Activated CD8-positive, alpha-beta T cell treated with anti-CD3 and anti-CD28 coated beads, Interleukin-2, amount 10 ng/mL, durations not matched to agents 7 days and 5 days (primary cell): ENCODE data around the gene NAGA. TPM values are rescaled to one million over a fixed set of nuclear protein-coding genes. Genes with fewer than 3 reads are reported as not detected.
A peak's percentile ranks its signal among the peaks of the same experiment; 100 is the strongest.

ENCODE experiments used
- ATAC-seq: fragments of 150-1000 bp; cut with Tn5 transposase; one replicate; pipeline ENCODE4 v1.10.0; 2021; ENCODE audit warnings: moderate library complexity
- CTCF ChIA-PET: fragments of 350-600 bp; sonication (Branson Sonifier 250); formaldehyde crosslinking; loops from one replicate; lab custom pipeline; 2021; ENCODE audit warnings: antibody characterized with exemption; lab: Charles Lee
- POLR2A ChIA-PET: fragments of 350-600 bp; sonication (Branson Sonifier 250); formaldehyde crosslinking; loops from one replicate; lab custom pipeline; 2021; ENCODE audit warnings: antibody characterized with exemption; lab: Charles Lee
- DNase-seq: peaks from one replicate; pipeline ENCODE4 v3.0.0-alpha.2; 2020
- H3K27ac Mint-ChIP-seq: one replicate; pipeline ENCODE4 v1.8.0; 2021; ENCODE audit warnings: mild to moderate bottlenecking, mixed read lengths
- H3K27me3 Mint-ChIP-seq: one replicate; pipeline ENCODE4 v1.8.0; 2021; ENCODE audit warnings: low read depth, mixed read lengths
- H3K36me3 Mint-ChIP-seq: one replicate; pipeline ENCODE4 v1.8.0; 2021; ENCODE audit warnings: low read depth, mixed read lengths
- H3K4me1 Mint-ChIP-seq: one replicate; pipeline ENCODE4 v1.8.0; 2021; ENCODE audit warnings: low read depth, mixed read lengths
- H3K4me3 Mint-ChIP-seq: one replicate; pipeline ENCODE4 v1.8.0; 2021; ENCODE audit warnings: mild to moderate bottlenecking, mixed read lengths
- H3K9me3 Mint-ChIP-seq: one replicate; pipeline ENCODE4 v1.8.0; 2022; ENCODE audit warnings: mixed read lengths; ENCODE audit not compliant: insufficient read depth
- total RNA-seq, 2 experiments: library from RNA; stranded (reverse); gene quantifications; one replicate each; pipeline ENCODE4 v1.2.3, GENCODE V29; 2021

The NAGA gene
- total RNA-seq, 2 experiments from 2014 or later = 17.1 to 18.1 TPM

GRCh38 chr22:42033263-42034181 lies 37.1 kb downstream of the NAGA start:
- Mint-ChIP-seq H3K4me1 (peaks cover 19% of the 10 kb centered on the region), H3K27me3 (peaks cover 9% of the 10 kb centered on the region), H3K36me3 (peaks cover 11% of the 10 kb centered on the region), H3K27ac (no peak overlapping the region), H3K4me3 (no peak overlapping the region), H3K9me3 (peaks cover 9% of the 10 kb centered on the region)
- CTCF ChIA-PET = interaction anchor here (1.2 to 1.4 kb wide), 2 partner anchors 17 to 402 kb away, joined by 3 to 4 read pairs; no protein-coding TSS in a partner anchor
- ATAC-seq = no peak
- POLR2A ChIA-PET = interaction anchor here (1.1 kb wide), 1 partner anchor 56 kb away, joined by 3 read pairs; no protein-coding TSS in a partner anchor
- no peak for DNase-seq

GRCh38 chr22:42026705-42027104 lies 43.9 kb downstream of the NAGA start:
- no peak for ATAC-seq
- CTCF ChIA-PET = interaction anchor here (1.0 kb wide), 1 partner anchor 11 kb away, joined by 3 read pairs; no protein-coding TSS in a partner anchor

DNA sequence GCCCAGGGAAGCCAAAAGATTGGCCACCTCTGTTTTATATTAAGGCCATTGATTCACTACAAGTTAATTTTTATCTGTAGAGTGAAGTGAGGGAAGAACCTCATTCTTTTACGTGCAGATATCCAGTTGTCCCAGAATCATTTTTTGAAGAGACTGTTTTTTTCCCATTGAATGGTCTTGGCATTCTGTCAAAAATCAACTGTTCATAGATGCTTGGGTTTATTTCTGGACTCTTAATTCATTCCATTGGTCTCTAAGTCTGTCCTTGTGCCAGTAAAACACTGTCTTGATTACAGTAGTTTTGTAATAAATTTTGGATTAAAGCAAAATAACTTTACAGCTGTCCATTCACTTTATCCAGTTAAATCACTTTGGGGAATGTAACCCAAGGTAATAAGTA lies 45.2 kb downstream of the NAGA start:
- CTCF ChIA-PET = interaction anchor here (0.7 to 1.6 kb wide), 3 partner anchors 9 to 89 kb away, joined by 3 to 6 read pairs (median 3); no protein-coding TSS in a partner anchor

More at GRCh38 chr22:42026705-42027104, 43.9 kb downstream of the NAGA start:
- H3K27me3 Mint-ChIP-seq = no peaks in the 10 kb centered on the region
- H3K4me3 Mint-ChIP-seq = no peak overlapping the region
- POLR2A ChIA-PET = interaction anchor here (1.5 kb wide), 1 partner anchor 63 kb away, joined by 4 read pairs; the partner anchor contains the start of gene NDUFA6
- H3K27ac Mint-ChIP-seq = no peak overlapping the region
- DNase-seq = no peak
- peaks cover 30% of the 10 kb centered on the region for H3K4me1 Mint-ChIP-seq
- H3K36me3 Mint-ChIP-seq = peaks cover 5% of the 10 kb centered on the region
- no peaks in the 10 kb centered on the region for H3K9me3 Mint-ChIP-seq

GRCh38 chr22:42022162-42022847 lies 48.3 kb downstream of the NAGA start:
- H3K27ac Mint-ChIP-seq = peak overlapping the region; percentile 67
- ATAC-seq = peak; percentile 44
- CTCF ChIA-PET = interaction anchor here (0.9 kb wide), 1 partner anchor 10 kb away, joined by 3 read pairs; no protein-coding TSS in a partner anchor

More for the DNA sequence above, 45.2 kb downstream of the NAGA start:
- H3K36me3 Mint-ChIP-seq = peaks cover 5% of the 10 kb centered on the region
- DNase-seq (no peak), ATAC-seq (no peak)
- POLR2A ChIA-PET = interaction anchor here (1.5 kb wide), 1 partner anchor 65 kb away, joined by 4 read pairs; the partner anchor contains the start of gene NDUFA6
- no peak overlapping the region for H3K4me3 Mint-ChIP-seq
- H3K9me3 Mint-ChIP-seq = no peaks in the 10 kb centered on the region
- H3K27me3 Mint-ChIP-seq = no peaks in the 10 kb centered on the region
- no peak overlapping the region for H3K27ac Mint-ChIP-seq
- peaks cover 17% of the 10 kb centered on the region for H3K4me1 Mint-ChIP-seq

DNA sequence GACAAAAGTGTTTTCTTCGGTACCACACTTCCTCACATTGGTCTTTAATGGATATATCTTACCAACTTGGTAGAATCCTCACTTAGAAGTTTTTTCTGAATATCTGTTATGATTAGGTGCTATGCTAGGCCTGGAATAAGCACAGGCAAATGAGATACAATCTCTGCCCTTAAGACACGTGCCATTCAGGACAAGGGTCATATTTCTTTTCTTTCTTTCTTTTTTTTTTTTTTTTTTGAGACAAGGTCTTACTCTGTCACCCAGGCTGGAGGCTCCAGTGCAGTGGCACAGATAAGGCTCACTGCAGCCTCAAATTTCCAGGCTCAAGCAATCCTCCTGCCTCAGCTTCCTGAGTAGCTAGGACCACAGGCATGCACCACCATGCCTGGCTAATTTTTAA lies 49.0 kb downstream of the NAGA start:
- ChIA-PET CTCF (interaction anchor here (0.9 kb wide), 1 partner anchor 9 kb away, joined by 3 read pairs; no protein-coding TSS in a partner anchor), POLR2A (no interaction called here)
- DNase-seq = no peak
- Mint-ChIP-seq H3K36me3 (peaks cover 5% of the 10 kb centered on the region), H3K9me3 (no peaks in the 10 kb centered on the region), H3K27me3 (peaks cover 17% of the 10 kb centered on the region), H3K4me3 (no peak overlapping the region), H3K27ac (no peak overlapping the region), H3K4me1 (peaks cover 15% of the 10 kb centered on the region)
- no peak for ATAC-seq

More at GRCh38 chr22:42022162-42022847, 48.3 kb downstream of the NAGA start:
- no peak overlapping the region for H3K4me3 Mint-ChIP-seq
- H3K9me3 Mint-ChIP-seq = no peaks in the 10 kb centered on the region
- POLR2A ChIA-PET = no interaction called here
- H3K4me1 Mint-ChIP-seq = peaks cover 15% of the 10 kb centered on the region
- no peak for DNase-seq
- H3K36me3 Mint-ChIP-seq = peaks cover 5% of the 10 kb centered on the region
- H3K27me3 Mint-ChIP-seq = peaks cover 11% of the 10 kb centered on the region

GRCh38 chr22:42018224-42018623 lies 52.4 kb downstream of the NAGA start:
- Mint-ChIP-seq H3K27me3 (peaks cover 25% of the 10 kb centered on the region), H3K9me3 (no peaks in the 10 kb centered on the region), H3K27ac (no peak overlapping the region), H3K4me3 (no peak overlapping the region), H3K4me1 (peaks cover 12% of the 10 kb centered on the region), H3K36me3 (peaks cover 5% of the 10 kb centered on the region)
- CTCF ChIA-PET = interaction anchor here (0.6 kb wide), 1 partner anchor 397 kb away, joined by 3 read pairs; the partner anchor contains the start of gene XRCC6
- DNase-seq (no peak), ATAC-seq (no peak)
- POLR2A ChIA-PET = interaction anchor here (0.8 kb wide), 1 partner anchor 71 kb away, joined by 3 read pairs; no protein-coding TSS in a partner anchor

DNA sequence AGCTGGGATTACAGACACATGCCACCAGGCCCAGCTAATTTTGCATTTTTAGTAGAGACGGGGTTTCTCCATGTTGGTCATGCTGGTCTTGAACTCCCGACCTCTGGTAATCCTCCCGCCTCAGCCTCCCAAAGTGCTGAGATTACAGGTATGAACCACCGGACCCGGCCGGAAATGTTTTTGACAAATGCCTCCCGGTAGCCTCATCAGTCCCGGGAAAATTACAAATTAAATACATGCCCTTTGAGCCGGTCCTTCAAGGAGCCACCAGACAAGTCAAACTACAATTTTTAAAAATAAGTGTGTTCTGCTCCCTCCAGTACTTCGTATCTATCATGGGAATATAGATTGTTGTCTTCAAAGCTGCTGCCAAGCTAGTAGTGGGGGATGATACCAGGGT lies 54.5 kb downstream of the NAGA start:
- CTCF ChIA-PET = interaction anchor here (1.2 to 2.0 kb wide), 3 partner anchors 9 to 17 kb away, joined by 3 to 6 read pairs (median 4); no protein-coding TSS in a partner anchor
- no peak for DNase-seq
- Mint-ChIP-seq H3K36me3 (no peaks in the 10 kb centered on the region), H3K27me3 (peaks cover 28% of the 10 kb centered on the region), H3K9me3 (peaks cover 4% of the 10 kb centered on the region), H3K4me3 (no peak overlapping the region), H3K4me1 (no peaks in the 10 kb centered on the region), H3K27ac (no peak overlapping the region)
- no peak for ATAC-seq
- POLR2A ChIA-PET = no interaction called here

DNA sequence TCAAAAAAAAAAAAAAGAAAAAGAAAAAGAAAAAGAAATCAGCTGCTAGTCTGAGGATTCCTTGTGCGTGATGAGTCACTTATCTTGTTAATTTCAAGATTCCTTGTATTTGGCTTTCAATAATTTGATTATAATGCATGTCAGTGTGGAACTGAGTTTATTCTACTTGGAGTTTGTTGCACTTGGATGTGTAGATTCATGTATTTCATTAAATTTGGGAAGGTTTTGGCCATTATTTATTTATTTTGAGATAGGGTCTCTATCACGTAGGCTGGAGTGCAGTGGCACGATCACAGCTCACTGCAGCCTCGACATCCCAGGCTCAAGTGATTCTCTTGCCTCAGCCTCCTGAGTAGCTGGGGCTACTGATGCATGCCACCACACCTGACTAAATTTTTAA lies 57.2 kb downstream of the NAGA start:
- Mint-ChIP-seq H3K9me3 (peaks cover 21% of the 10 kb centered on the region), H3K27ac (no peak overlapping the region), H3K4me3 (no peak overlapping the region), H3K27me3 (peaks cover 19% of the 10 kb centered on the region), H3K36me3 (peaks cover 4% of the 10 kb centered on the region), H3K4me1 (no peaks in the 10 kb centered on the region)
- POLR2A ChIA-PET = no interaction called here
- CTCF ChIA-PET = no interaction called here
- no peak for ATAC-seq
- DNase-seq = no peak

- H3K27me3 Mint-ChIP-seq = peaks cover 19% of the 10 kb centered on the region
- CTCF ChIA-PET = no interaction called here
- no peaks in the 10 kb centered on the region for H3K4me1 Mint-ChIP-seq
- DNase-seq (no peak), ATAC-seq (no peak)
- peaks cover 4% of the 10 kb centered on the region for H3K36me3 Mint-ChIP-seq
- H3K4me3 Mint-ChIP-seq = no peak overlapping the region
- H3K27ac Mint-ChIP-seq = no peak overlapping the region
- H3K9me3 Mint-ChIP-seq = peaks cover 21% of the 10 kb centered on the region
- POLR2A ChIA-PET = no interaction called here
These were observed 59.8 kb downstream of the NAGA start for GRCh38 chr22:42010778-42011177.
